B cell (primary cell): ENCODE results near the gene ATP8A2. TPM values are rescaled to one million over a fixed set of nuclear protein-coding genes. Genes with fewer than 3 reads are reported as not detected.

ENCODE experiments used
- ATAC-seq: fragments of 200-7000 bp; cut with Tn5 transposase; one replicate; pipeline ENCODE4 v1.10.0; 2021; ENCODE audit warnings: low read depth, mild to moderate bottlenecking, moderate number of reproducible peaks, moderate library complexity
- CTCF ChIA-PET: fragments of 350-600 bp; sonication (Branson Sonifier 250); formaldehyde crosslinking; loops from one replicate; lab custom pipeline; 2021; ENCODE audit warnings: antibody characterized with exemption, inconsistent platforms; lab: Charles Lee
- POLR2A ChIA-PET: fragments of 350-600 bp; sonication (Branson Sonifier 250); formaldehyde crosslinking; loops from one replicate; lab custom pipeline; 2021; ENCODE audit warnings: antibody characterized with exemption; lab: Charles Lee
- DNase-seq: peaks from one replicate; pipeline ENCODE4 v3.0.0; 2013
- H2AFZ ChIP-seq: 2 replicates; pipeline ENCODE4 v1.6.1; 2012; ENCODE audit warnings: mild to moderate bottlenecking, low read depth, low read length; ENCODE audit not compliant: insufficient read depth, poor library complexity, severe bottlenecking
- H3K27ac ChIP-seq, 2 donors: 1 replicate in 1 of 2; 2 replicates in 1 of 2; pipeline ENCODE4 v1.5.1; 2012 to 2013; ENCODE audit warnings: low read length in 2 of 2, mild to moderate bottlenecking in 2 of 2, moderate library complexity in 1 of 2
- H3K27me3 ChIP-seq, 4 experiments: fragments of 200-600 bp in 1 of 4; sonication (generic) in 1 of 4; replicated peaks in 1 of 4; 1 replicate in 2 of 4; 2 replicates in 2 of 4; pipeline versions ENCODE4 v1.6.1 to v1.7.0; 2013 to 2016; ENCODE audit warnings: low read length in 3 of 4, mild to moderate bottlenecking in 2 of 4, mixed read lengths in 1 of 4, moderate library complexity in 1 of 4; ENCODE audit not compliant: insufficient read depth in 4 of 4, control insufficient read depth in 3 of 4; ENCODE audit errors: control extremely low read depth in 1 of 4
- H3K36me3 ChIP-seq, 2 experiments: replicated peaks in 1 of 2; 1 replicate in 1 of 2; 2 replicates in 1 of 2; pipeline versions ENCODE4 v1.6.1 to v1.7.1; 2013; ENCODE audit warnings: low read length in 1 of 2; ENCODE audit not compliant: insufficient read depth in 2 of 2, control insufficient read depth in 1 of 2; ENCODE audit errors: control extremely low read depth in 1 of 2, extremely low read depth in 1 of 2
- H3K4me1 ChIP-seq, 2 donors: fragments of 200-600 bp in 1 of 2; sonication (generic) in 1 of 2; 1 replicate in 1 of 2; 2 replicates in 1 of 2; pipeline versions ENCODE4 v1.5.1 to v1.6.1; 2013 to 2017; ENCODE audit warnings: low read length in 2 of 2; ENCODE audit not compliant: control insufficient read depth in 2 of 2, insufficient read depth in 2 of 2
- H3K4me2 ChIP-seq: replicated peaks from 2 replicates; pipeline ENCODE3; 2012; ENCODE audit warnings: mild to moderate bottlenecking, low read depth, low read length; ENCODE audit not compliant: poor library complexity, severe bottlenecking
- H3K4me3 ChIP-seq, 5 experiments: fragments of 200-600 bp in 1 of 5; sonication (generic) in 1 of 5; 1 replicate in 3 of 5; 2 replicates in 2 of 5; pipeline versions ENCODE4 v1.5.1 to v1.7.0; 2011 to 2016; ENCODE audit warnings: low read length in 4 of 5, mild to moderate bottlenecking in 4 of 5, low read depth in 2 of 5, control low read depth in 1 of 5, moderate library complexity in 1 of 5; ENCODE audit not compliant: insufficient read depth in 1 of 5; ENCODE audit errors: control extremely low read depth in 1 of 5, extremely low read depth in 1 of 5
- H3K79me2 ChIP-seq: fragments of 200-600 bp; sonication (generic); one replicate; pipeline ENCODE4 v1.6.0; 2016; ENCODE audit warnings: low read length; ENCODE audit not compliant: control insufficient read depth, insufficient read depth
- H3K9ac ChIP-seq: fragments of 200-600 bp; sonication (generic); 2 replicates; pipeline ENCODE4 v1.6.1; 2017; ENCODE audit warnings: mild to moderate bottlenecking, low read length, moderate library complexity
- H3K9me3 ChIP-seq, 3 donors: one replicate each; pipeline versions ENCODE4 v1.6.1 to v1.7.1; 2013; ENCODE audit warnings: low read length in 2 of 3; ENCODE audit not compliant: control insufficient read depth in 2 of 3, insufficient read depth in 1 of 3; ENCODE audit errors: control extremely low read depth in 1 of 3
- H4K20me1 ChIP-seq: 2 replicates; pipeline ENCODE4 v1.6.0; 2012; ENCODE audit warnings: mild to moderate bottlenecking, low read length; ENCODE audit not compliant: insufficient read depth, control insufficient read depth, poor library complexity, severe bottlenecking
- H3K27ac Mint-ChIP-seq: one replicate; pipeline ENCODE4 v1.8.0; 2021; ENCODE audit warnings: mixed read lengths
- H3K27me3 Mint-ChIP-seq: one replicate; pipeline ENCODE4 v1.8.0; 2021; ENCODE audit warnings: mixed read lengths
- H3K4me1 Mint-ChIP-seq: one replicate; pipeline ENCODE4 v1.8.0; 2021; ENCODE audit warnings: mixed read lengths
- H3K4me3 Mint-ChIP-seq: one replicate; pipeline ENCODE4 v1.8.0; 2021; ENCODE audit warnings: mixed read lengths
- H3K9me3 Mint-ChIP-seq: one replicate; pipeline ENCODE4 v1.8.0; 2022; ENCODE audit warnings: mixed read lengths; ENCODE audit not compliant: insufficient read depth
- CTCF ChIP-seq: fragments of 200-600 bp; IDR thresholded peaks from one replicate; pipeline ENCODE4 v1.8.0; 2022; ENCODE audit warnings: antibody characterized with exemption, mild to moderate bottlenecking
- EZH2 ChIP-seq: IDR thresholded peaks from 2 replicates; pipeline ENCODE4 v1.6.1; 2012; ENCODE audit warnings: borderline replicate concordance, low read depth, mild to moderate bottlenecking, moderate library complexity, low read length; ENCODE audit not compliant: insufficient read depth, poor library complexity, severe bottlenecking
- WGBS: methylation state at CpG from one replicate; pipeline ENCODE4 v1.1.5; 2013; ENCODE audit warnings: missing lambda C conversion rate; ENCODE audit not compliant: insufficient coverage; 5-methylcytosine and 5-hydroxymethylcytosine counted together
- intact Hi-C: fragments of 100-400 bp; cut with micrococcal nuclease; formaldehyde crosslinking; loops from one replicate; pipeline ENCODE4 v1.10.0; 2022
- polyA plus RNA-seq: library from polyadenylated mRNA; depleted of rRNA; stranded (reverse); fragments of >200 nt; gene quantifications from 2 replicates; pipeline ENCODE4 v1.2.3, GENCODE V29; 2012
- total RNA-seq, 2 donors: library from RNA; stranded (reverse); fragments of 120-200 nt in 1 of 2; gene quantifications; 1 replicate in 1 of 2; 2 replicates in 1 of 2; pipeline versions ENCODE4 v1.2.3 to v1.2.4, GENCODE V29; 2013 to 2022

The ATP8A2 gene
- total and polyA plus RNA-seq, 2 donors (not counting 1 experiment from before 2014, with no cell fraction given) = not detected

GRCh38 chr13:25432691-25433090, 60.9 kb downstream of the ATP8A2 start:
- TF ChIP-seq CTCF = no peak
- no peak for TF ChIP-seq EZH2
- CTCF ChIA-PET = no interaction called here
- intact Hi-C loops = no loop called here
- Mint-ChIP-seq H3K27me3 (no peaks in the 10 kb centered on the region), H3K9me3 (peaks cover 7% of the 10 kb centered on the region), H3K27ac (no peak overlapping the region), H3K4me1 (no peaks in the 10 kb centered on the region), H3K4me3 (no peak overlapping the region)
- WGBS = 90% methylated on average over 2 of the region's 2 CpGs
- ATAC-seq = no peak
- Histone ChIP-seq H3K9ac (no peak overlapping the region), H3K4me1 (no peaks in the 10 kb centered on the region), H3K4me3 (no peak overlapping the region), H3K36me3 (no peaks in the 10 kb centered on the region), H3K27ac (no peak overlapping the region), H3K27me3 (no peaks in the 10 kb centered on the region), H3K4me2 (no peak overlapping the region), H3K9me3 (no peaks in the 10 kb centered on the region), H3K79me2 (no peaks in the 10 kb centered on the region), H4K20me1 (no peaks in the 10 kb centered on the region), H2AFZ (no peak overlapping the region)
- POLR2A ChIA-PET = no interaction called here
- DNase-seq = no peak

GRCh38 chr13:25440061-25440460, 68.3 kb downstream of the ATP8A2 start:
- H3K79me2 ChIP-seq = no peaks in the 10 kb centered on the region
- DNase-seq = no peak
- no peak overlapping the region for H3K27ac ChIP-seq
- no peaks in the 10 kb centered on the region for H3K9me3 ChIP-seq
- Mint-ChIP-seq H3K27me3 (peaks cover 27% of the 10 kb centered on the region), H3K9me3 (peaks cover 4% of the 10 kb centered on the region), H3K27ac (no peak overlapping the region), H3K4me1 (peaks cover 6% of the 10 kb centered on the region), H3K4me3 (no peak overlapping the region)
- ChIA-PET CTCF (no interaction called here), POLR2A (no interaction called here)
- TF ChIP-seq EZH2 (no peak), CTCF (no peak)
- no peak overlapping the region for H2AFZ ChIP-seq
- H4K20me1 ChIP-seq = no peaks in the 10 kb centered on the region
- H3K27me3 ChIP-seq = peaks cover 0 to 2% (median 0%) of the 10 kb centered on the region in 4 experiments
- no peak overlapping the region for H3K9ac ChIP-seq
- H3K4me1 ChIP-seq = no peaks in the 10 kb centered on the region
- H3K4me2 ChIP-seq = no peak overlapping the region
- ATAC-seq = no peak
- no peaks in the 10 kb centered on the region for H3K36me3 ChIP-seq
- intact Hi-C loops = no loop called here
- whole genome bisulfite sequencing = 32% methylated on average over 4 of the region's 4 CpGs
- no peak overlapping the region for H3K4me3 ChIP-seq
